GM19397 (cell line): ENCODE results near the gene PRDX2.

Experiments used
- ATAC-seq: cut with Tn5 transposase; IDR thresholded peaks from one replicate; pipeline ENCODE4 v1.9.1; 2021; ENCODE audit warnings: mild to moderate bottlenecking, moderate library complexity; ENCODE audit not compliant: unreplicated experiment

The PRDX2 gene

DNA sequence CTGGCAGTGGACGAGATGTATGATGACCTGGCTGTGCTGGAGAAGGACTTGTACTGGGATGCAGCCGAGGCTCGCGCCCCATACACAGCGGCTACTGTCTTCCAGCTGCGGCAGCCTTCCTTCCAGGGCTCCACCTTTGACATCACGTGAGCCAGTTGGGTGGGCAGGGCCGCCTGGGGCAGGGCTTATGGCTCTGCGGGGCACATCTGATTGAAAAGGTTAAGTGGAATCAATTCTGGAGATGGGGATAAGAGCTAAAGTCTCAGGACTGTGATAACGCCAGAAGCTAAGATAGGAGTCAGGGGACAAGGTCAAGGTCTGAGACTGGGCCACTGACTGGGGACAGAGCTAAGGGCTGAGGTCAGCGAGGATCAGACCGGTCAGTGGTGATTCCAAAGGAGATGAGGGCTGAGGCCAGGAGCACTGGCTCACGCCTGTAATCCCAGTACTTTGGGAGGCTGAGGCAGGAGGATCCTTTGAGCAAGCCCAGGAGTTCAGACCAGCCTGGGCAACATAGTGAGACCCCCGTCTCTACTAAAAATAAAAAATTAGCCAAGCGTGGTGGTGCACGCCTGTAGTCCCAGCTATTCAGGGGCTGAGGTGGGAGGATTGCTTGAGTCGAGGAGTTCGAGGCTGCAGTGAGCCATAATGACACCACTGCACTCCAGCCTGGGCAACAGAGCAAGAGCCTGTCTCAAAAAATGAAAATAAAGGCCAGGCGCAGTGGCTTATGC lies 45.3 kb downstream of the PRDX2 start:
- no peak for ATAC-seq

DNA sequence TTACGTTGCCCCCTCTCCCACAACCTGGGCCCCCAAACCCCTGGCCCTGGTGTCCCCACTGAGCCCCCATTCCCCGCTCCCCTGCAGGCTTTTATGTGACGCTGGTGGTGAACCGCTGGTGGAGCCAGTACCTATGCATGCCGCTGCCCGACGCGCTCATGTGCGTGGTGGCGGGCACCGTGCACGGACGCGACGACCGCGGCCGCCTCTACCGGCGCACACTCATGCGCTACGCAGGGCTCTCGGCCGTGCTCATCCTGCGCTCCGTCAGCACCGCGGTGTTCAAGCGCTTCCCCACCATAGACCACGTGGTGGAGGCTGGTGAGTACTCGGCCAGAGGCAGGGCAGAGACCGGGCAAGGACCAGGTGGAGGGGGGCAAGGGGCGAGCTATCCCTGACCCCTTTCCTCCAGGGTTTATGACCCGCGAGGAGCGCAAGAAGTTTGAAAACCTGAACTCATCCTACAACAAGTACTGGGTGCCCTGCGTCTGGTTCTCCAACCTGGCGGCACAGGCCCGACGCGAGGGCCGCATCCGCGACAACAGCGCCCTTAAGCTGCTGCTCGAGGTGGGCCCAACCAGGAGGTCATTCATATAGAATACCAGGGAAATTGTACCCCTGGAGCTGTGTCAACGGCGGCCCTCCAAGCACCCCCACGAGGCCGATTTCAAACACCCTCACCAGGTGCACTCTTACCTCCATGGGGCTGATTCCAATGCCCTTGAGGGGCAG lies 47.0 kb downstream of the PRDX2 start:
- no peak for ATAC-seq

DNA sequence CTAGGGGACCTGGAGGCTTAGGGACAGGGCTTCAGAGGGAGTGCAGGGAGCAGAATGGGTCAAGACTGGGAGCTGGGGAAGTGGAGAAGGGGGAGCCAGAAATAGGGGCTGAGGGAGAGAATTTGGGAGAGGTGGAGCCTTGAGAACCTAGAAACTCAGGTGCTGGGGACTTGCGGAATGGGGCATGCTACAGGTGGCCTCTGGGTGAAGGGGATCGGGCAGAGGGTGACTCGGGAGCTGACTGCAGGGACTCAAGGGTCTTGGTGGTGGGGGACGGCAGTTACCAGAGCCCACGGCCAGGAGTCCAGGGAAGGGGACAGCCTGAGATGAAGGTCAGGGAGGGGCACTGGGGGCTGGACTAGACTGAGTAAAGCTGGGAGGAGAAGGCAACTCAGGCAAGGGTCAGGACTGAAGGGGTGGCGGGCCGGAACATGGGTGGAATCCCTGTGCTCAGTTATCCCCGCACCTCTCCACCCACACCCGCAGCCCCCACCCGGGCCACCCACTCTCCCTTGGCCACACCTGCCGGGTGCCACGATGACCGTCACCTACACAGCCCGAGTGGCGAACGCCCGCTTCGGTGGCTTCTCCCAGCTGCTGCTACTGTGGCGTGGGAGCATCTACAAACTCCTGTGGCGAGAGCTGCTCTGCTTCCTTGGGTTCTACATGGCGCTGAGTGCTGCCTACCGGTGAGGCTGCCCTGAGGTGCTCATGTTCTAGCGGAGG lies 49.4 kb downstream of the PRDX2 start:
- ATAC-seq: no peak

DNA sequence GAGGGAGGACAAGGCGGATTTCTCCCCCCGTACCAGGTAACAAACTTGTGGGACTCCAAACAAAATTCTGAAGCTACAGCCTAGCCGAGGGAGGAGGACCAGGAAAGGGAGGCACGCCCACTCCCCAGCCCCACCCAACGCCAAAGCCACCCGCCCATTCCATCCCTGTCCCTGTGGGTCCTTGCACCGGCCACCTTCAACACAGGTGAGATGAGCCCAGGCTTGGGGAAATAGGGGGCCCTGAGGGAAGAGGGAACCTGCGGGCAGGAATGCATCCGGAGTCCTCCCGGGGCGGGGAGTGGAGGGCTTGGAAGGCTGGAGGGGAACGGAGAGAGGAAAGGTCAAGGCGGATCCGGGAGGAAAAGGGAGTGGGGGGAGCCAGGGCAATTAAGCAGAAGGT lies 50.0 kb downstream of the PRDX2 start, which contains the start of gene BEST2:
TSS of gene BEST2 (plus strand) at position 157 of the 400 bp plus-strand sequence. CDS start 802 bp downstream, outside the sequence.
- no peak for ATAC-seq

DNA sequence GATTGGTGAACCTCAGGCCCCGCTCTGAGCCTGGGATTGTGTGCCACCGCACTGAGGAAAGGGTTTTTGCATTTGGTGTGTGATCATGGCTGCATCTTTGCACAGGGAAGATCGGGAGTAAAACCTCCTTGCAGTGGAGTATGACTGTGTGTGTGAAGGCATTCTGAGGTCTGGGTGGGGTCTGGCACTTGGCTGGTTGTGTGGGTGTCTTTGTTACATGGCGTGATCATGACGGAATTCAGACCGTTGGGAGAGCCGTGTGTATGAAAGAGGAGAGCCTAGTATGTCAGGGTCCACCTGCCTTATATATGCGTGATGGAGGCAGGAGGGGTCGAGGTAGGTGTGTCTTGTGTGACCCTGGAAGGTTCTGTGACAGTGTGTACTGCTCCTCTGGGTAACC lies 50.7 kb downstream of the PRDX2 start:
- no peak for ATAC-seq

DNA sequence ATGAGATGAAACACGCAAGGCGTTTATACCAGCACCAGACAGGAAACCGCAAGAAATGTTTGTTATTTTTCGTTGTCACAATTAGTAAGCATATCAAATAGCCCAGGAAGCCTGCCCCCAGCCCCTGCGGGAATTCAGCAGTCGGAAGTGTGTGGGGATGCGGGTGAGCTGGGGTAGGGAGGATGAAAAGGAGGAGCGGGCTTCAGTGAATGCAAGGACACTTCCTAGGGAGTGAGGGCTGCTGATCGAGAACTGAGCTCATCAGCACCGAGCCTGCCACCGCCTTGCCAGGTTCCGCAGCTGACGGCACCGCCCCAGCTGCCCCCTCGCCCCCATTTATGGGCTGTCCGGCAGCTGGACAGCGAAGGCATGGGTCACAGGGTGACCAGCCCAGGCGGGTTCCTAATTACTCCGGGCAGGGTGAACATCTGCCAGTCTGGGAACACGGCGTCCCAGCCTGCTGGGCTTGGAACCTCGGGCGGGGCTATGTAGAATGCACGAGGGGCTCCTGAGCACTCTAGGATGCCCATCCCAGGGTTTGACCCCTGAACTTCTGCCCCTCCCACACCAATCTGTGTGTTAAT lies 51.6 kb downstream of the PRDX2 start:
- no peak for ATAC-seq

DNA sequence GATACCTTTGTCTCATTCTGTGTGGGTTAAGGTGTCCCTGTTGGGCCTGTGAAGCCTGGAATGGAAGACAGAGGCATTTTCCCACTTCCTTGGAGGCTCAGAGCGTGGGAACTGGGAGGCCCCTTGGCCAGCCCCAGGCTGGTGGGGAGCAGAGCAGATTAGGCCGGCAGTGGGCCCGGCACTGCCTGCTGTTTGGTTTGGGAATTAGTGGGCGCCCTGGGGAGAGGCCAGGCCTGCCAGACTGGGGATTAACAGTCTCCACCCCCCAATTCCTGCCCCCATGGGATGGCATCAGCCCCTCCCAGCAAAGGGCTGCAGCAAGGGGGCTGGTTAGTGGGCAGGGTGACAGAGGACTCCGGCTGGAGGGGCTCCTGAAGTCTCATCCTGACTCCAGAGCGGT lies 53.1 kb downstream of the PRDX2 start:
- no peak for ATAC-seq
